NB4 (cell line): ENCODE measurements around the gene LZTS3.

ENCODE experiments used
- CTCF ChIP-seq: IDR thresholded peaks from one replicate; pipeline ENCODE4 v1.5.1; 2012; ENCODE audit warnings: low read depth, low read length
- POLR2A ChIP-seq: IDR thresholded peaks from 2 replicates; pipeline ENCODE4 v1.6.1; 2011; ENCODE audit warnings: mild to moderate bottlenecking; ENCODE audit not compliant: insufficient read length; ENCODE audit errors: extremely low read depth

- TF ChIP-seq CTCF (no peak), POLR2A (no peak)
These were observed 39.2 kb downstream of the LZTS3 start for GRCh38 chr20:3134151-3134550.
